Uterus (tissue), 2 donors: Measurements from ENCODE around the gene CDKL4.

Experiments
- POLR2A ChIP-seq, 2 donors: fragments of 450-650 bp; IDR thresholded peaks; one replicate each; pipeline ENCODE4 v1.6.1; 2016; ENCODE audit warnings: antibody characterized with exemption in 2 of 2, mild to moderate bottlenecking in 1 of 2, moderate library complexity in 1 of 2
- TF ChIP-seq, protein P1 (sequence below), 4 experiments: fragments of 200-600 bp in 2 of 4; fragments of 450-650 bp in 2 of 4; sonication (generic) in 2 of 4; IDR thresholded peaks; one replicate each; pipeline ENCODE4 v1.5.1; 2016 to 2019; ENCODE audit warnings: antibody characterized with exemption in 4 of 4, mild to moderate bottlenecking in 2 of 4, moderate library complexity in 1 of 4

DNA sequence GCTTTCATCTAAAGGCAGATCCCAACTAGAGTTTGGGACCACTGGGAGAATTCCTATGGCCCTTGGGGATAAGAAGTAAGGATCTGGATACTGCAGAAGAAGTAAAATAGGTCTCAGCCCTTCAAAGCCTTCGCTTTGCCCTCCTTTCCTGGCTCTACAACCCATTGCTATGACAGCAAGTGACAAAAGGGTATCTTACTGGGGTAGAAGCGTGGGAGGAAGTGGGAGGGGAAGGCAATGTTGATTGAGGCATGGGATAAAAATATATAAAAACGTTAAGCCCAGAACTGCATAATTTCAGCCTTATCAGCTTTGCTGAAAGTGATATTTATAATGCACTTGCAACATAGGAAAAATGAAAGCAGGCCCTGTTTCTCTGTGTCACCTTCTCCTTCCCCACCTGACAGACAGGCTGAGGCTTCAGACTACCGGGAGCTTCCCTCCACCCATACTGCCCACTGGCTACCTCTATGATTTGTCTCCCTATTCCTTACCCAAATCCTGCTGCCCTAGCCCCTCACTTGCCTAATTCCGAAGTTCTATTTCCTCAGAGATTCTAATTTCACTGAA, 108.0 kb downstream of the CDKL4 start:
- TF ChIP-seq, protein P1, sequence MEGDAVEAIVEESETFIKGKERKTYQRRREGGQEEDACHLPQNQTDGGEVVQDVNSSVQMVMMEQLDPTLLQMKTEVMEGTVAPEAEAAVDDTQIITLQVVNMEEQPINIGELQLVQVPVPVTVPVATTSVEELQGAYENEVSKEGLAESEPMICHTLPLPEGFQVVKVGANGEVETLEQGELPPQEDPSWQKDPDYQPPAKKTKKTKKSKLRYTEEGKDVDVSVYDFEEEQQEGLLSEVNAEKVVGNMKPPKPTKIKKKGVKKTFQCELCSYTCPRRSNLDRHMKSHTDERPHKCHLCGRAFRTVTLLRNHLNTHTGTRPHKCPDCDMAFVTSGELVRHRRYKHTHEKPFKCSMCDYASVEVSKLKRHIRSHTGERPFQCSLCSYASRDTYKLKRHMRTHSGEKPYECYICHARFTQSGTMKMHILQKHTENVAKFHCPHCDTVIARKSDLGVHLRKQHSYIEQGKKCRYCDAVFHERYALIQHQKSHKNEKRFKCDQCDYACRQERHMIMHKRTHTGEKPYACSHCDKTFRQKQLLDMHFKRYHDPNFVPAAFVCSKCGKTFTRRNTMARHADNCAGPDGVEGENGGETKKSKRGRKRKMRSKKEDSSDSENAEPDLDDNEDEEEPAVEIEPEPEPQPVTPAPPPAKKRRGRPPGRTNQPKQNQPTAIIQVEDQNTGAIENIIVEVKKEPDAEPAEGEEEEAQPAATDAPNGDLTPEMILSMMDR (IDR thresholded peaks at IDR 0.05): no peak
- no peak for TF ChIP-seq POLR2A (IDR thresholded peaks at IDR 0.05)
